Lower lobe of right lung (tissue), 2 donors: ENCODE measurements around the gene EVC2. TPM values are rescaled to one million over a fixed set of nuclear protein-coding genes. Genes with fewer than 3 reads are reported as not detected.

ENCODE experiments used
- ATAC-seq, 2 donors: fragments of 200-7000 bp; cut with Tn5 transposase; one replicate each; pipeline ENCODE4 v1.9.1; 2020 to 2022; ENCODE audit warnings: mild to moderate bottlenecking in 2 of 2, moderate library complexity in 2 of 2
- DNase-seq: peaks from one replicate; pipeline ENCODE4 v3.0.0-alpha.2; 2020
- H3K27ac ChIP-seq: fragments of 200-600 bp; one replicate; pipeline ENCODE4 v1.8.0; 2022
- H3K27me3 ChIP-seq: fragments of 200-600 bp; one replicate; pipeline ENCODE4 v1.8.0; 2022; ENCODE audit warnings: low read depth
- H3K36me3 ChIP-seq: fragments of 200-600 bp; one replicate; pipeline ENCODE4 v1.8.0; 2022; ENCODE audit warnings: mild to moderate bottlenecking
- H3K4me1 ChIP-seq: fragments of 200-600 bp; one replicate; pipeline ENCODE4 v1.8.0; 2022
- H3K4me3 ChIP-seq: fragments of 200-600 bp; one replicate; pipeline ENCODE4 v1.8.0; 2022; ENCODE audit warnings: mild to moderate bottlenecking
- H3K9me3 ChIP-seq: fragments of 200-600 bp; one replicate; pipeline ENCODE4 v1.8.0; 2022
- intact Hi-C: fragments of 100-400 bp; cut with DNase I; formaldehyde crosslinking; loops from one replicate; pipeline ENCODE4 v1.11.0; 2022
- total RNA-seq: library from RNA; stranded (reverse); fragmentation: NEBNext Ultra II Directional; extraction: Animal tissue kit (Norgen Biotek cat#: 25700); gene quantifications from one replicate; pipeline ENCODE4 v1.2.1, GENCODE V29; 2021
- TF ChIP-seq, protein P1 (sequence below): fragments of 200-600 bp; IDR thresholded peaks from one replicate; pipeline ENCODE4 v1.8.0; 2022; ENCODE audit warnings: antibody characterized with exemption, mild to moderate bottlenecking
- donor health status: DM: no; HTN: yes; CAD: no; lungs with severe emphysema.

The EVC2 gene
- total RNA-seq, 1 donor from 2014 or later: 4.9 TPM

DNA sequence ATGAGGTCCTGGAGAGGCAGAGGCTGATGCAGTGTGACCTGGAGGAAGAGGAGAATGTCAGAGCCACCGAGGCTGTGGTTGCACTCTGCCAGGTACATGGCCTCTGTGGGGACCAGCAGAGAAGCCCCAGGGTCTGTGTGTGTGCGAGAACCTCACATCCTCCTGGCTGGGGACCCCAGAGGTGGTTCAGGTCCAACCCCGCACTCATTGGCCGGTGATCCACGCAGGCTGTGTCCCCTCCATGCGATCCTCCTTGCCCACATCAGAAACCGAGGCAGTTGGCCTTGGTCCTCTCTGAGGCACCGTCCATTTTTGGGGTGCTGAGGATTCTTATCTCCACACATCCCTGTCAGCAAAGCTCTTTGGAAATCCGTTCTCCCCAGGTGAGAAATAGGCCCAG lies 47.9 kb upstream of the EVC2 start:
- H3K27me3 ChIP-seq: no peaks in the 10 kb centered on the region
- H3K4me3 ChIP-seq: no peak overlapping the region
- H3K4me1 ChIP-seq: no peaks in the 10 kb centered on the region
- H3K36me3 ChIP-seq: peaks cover 49% of the 10 kb centered on the region
- H3K27ac ChIP-seq: no peak overlapping the region
- TF ChIP-seq, protein P1, sequence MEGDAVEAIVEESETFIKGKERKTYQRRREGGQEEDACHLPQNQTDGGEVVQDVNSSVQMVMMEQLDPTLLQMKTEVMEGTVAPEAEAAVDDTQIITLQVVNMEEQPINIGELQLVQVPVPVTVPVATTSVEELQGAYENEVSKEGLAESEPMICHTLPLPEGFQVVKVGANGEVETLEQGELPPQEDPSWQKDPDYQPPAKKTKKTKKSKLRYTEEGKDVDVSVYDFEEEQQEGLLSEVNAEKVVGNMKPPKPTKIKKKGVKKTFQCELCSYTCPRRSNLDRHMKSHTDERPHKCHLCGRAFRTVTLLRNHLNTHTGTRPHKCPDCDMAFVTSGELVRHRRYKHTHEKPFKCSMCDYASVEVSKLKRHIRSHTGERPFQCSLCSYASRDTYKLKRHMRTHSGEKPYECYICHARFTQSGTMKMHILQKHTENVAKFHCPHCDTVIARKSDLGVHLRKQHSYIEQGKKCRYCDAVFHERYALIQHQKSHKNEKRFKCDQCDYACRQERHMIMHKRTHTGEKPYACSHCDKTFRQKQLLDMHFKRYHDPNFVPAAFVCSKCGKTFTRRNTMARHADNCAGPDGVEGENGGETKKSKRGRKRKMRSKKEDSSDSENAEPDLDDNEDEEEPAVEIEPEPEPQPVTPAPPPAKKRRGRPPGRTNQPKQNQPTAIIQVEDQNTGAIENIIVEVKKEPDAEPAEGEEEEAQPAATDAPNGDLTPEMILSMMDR: no peak
- intact Hi-C loops: no loop called here
- H3K9me3 ChIP-seq: no peaks in the 10 kb centered on the region
- ATAC-seq (no peak), DNase-seq (no peak)

DNA sequence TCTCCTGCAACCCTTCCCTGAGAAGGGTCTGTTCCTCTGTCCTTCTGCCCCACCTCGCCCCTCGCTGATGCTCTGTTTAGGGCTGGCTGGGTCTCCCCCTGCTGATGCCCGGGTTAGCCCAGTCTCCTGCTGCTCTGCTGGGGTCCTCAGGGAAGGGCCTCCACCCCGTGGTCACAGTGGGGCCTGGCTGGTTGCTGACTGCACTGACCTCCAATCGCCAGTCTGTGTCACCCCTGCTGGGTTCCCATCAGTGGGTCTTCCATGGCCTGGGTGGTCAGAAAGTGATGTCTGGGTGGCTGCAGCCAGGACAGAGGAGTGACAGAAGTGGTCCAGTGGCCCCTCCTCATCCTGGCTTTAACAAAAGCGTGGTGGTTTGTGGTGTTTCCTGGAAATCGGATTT lies 47.3 kb upstream of the EVC2 start:
- no peak for DNase-seq
- TF ChIP-seq, protein P1: no peak
- no peaks in the 10 kb centered on the region for H3K27me3 ChIP-seq
- H3K4me3 ChIP-seq: no peak overlapping the region
- H3K4me1 ChIP-seq: no peaks in the 10 kb centered on the region
- intact Hi-C loops: no loop called here
- H3K27ac ChIP-seq: no peak overlapping the region
- ATAC-seq: no peak
- H3K36me3 ChIP-seq: peaks cover 54% of the 10 kb centered on the region
- no peaks in the 10 kb centered on the region for H3K9me3 ChIP-seq

DNA sequence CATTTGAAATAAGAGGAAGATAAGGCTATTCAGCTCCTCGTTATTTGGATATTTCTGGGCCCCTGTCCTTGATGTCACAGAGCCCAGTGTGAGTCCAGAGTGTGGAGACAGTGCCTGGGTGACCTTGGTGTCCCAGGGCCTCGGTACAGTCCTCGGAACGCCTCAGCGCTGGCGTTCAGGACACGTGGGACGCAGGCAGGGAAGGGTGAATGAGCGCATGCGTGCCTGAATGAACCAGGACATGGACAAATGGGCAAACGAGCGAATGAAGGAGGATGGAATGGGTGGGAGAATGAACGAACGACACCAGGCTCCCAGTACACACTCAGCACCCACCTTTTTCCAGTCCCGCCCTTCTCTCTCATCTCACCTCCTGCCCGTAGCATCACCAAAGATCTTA lies 46.8 kb upstream of the EVC2 start:
- peaks cover 60% of the 10 kb centered on the region for H3K36me3 ChIP-seq
- TF ChIP-seq, protein P1: no peak
- H3K27me3 ChIP-seq: no peaks in the 10 kb centered on the region
- intact Hi-C loops: no loop called here
- H3K27ac ChIP-seq: no peak overlapping the region
- H3K4me3 ChIP-seq: no peak overlapping the region
- H3K9me3 ChIP-seq: no peaks in the 10 kb centered on the region
- DNase-seq (no peak), ATAC-seq (no peak)
- no peaks in the 10 kb centered on the region for H3K4me1 ChIP-seq

DNA sequence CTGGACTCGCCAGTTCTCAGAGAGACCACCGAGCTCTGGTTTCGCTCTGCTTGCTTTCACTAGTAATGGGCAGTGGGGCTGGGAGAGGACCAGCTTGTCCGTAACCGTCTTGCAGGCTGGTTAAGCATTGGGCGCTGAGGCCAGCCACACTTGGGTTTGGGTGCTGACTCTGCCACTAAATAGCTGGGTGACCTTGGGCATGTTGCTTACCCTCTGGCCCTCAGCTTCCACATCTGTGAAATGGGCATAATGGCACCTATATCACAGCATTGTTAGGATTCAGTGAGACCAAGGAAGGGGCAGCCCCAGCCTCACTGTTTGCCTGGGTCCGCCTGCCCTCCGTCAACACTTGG lies 46.1 kb upstream of the EVC2 start:
- H3K27me3 ChIP-seq: no peaks in the 10 kb centered on the region
- no peak overlapping the region for H3K4me3 ChIP-seq
- no peak for DNase-seq
- ATAC-seq: no peak
- H3K9me3 ChIP-seq: no peaks in the 10 kb centered on the region
- TF ChIP-seq, protein P1: no peak
- H3K36me3 ChIP-seq: peaks cover 66% of the 10 kb centered on the region
- intact Hi-C loops: no loop called here
- H3K27ac ChIP-seq: no peak overlapping the region
- no peaks in the 10 kb centered on the region for H3K4me1 ChIP-seq

DNA sequence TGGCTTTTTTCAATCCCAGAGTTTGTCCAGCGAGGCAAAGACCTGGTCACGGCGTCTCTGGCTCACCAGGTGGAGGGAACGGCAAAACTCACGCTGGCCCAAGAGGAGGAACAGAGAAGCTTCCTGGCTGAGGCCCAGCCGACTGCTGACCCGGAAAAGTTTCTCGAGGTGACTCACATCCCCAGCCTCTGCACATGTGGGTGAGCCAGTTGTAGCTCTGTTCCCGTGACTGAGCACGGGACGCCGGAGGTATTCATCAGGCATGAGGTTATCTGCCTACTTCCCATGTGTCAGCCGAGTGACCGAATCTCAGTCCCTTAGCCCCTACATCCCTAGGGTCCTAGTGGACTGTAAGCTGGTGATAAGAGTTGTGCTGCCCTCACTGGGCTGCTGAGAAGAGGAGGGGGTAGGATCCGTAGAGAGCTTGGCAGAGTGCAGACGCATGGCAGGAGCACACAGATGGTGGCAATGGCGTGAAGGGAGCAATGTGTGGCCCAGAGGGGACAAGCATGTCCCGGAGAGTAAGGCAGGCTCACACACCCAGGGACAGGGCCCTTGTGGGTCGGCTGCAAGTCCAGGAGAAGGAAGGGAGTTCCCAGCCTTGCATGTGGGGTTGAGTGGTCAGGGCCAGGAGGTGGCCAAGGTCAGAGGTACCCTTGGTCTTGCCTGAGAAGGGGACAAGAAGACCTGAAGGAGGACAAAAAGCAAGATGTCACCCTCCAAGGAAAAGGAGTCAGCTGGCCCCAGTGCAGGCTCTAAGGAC lies 45.6 kb upstream of the EVC2 start:
- H3K27ac ChIP-seq: no peak overlapping the region
- peaks cover 72% of the 10 kb centered on the region for H3K36me3 ChIP-seq
- no peak overlapping the region for H3K4me3 ChIP-seq
- DNase-seq (no peak), ATAC-seq (no peak)
- TF ChIP-seq, protein P1: no peak
- intact Hi-C loops: no loop called here
- no peaks in the 10 kb centered on the region for H3K9me3 ChIP-seq
- H3K27me3 ChIP-seq: no peaks in the 10 kb centered on the region
- H3K4me1 ChIP-seq: no peaks in the 10 kb centered on the region
